ENCODE results near the gene XPNPEP1.
A peak's percentile ranks its signal among the peaks of the same experiment; 100 is the strongest.

XPNPEP1 gene

GRCh38 chr10:109922976-109923921, at the start of gene XPNPEP1:
Gene XPNPEP1, minus strand, starts transcription at chr10:109923511. Its CDS starts 78 bp downstream, at chr10:109923433.
- DNase-seq (ENCODE audit: low read depth, low spot score) = peak; percentile 74

DNA sequence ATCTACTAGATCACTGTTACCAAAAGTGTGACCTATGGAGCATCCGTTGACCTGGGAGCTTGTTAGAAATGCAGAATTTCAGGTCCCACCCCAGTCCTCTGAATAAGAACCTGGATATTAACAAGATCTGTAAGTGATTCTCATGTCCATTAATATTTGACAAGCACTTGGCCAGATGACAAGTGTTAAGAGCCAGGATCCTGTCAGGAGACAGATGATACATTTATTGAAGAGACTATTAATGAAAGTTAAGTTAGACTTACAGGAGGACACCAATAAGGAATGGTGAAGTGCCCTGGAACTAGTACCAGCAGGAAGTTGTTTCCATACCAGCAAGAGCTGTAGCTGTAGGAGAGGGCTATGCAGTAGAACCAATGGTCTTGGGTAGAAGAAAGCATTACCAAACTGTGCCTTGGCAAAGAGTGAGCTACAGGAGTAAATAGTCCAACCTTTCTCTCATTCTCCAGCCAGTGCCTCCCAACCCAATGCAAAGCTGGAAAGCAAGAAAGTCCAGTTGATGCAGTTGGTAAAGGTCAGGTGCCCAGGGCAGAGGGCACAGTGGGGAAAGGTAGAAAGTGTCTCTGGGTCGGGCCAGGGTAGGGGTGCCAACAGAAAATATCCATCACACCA, 49.2 kb upstream of the XPNPEP1 start:
- no peak for DNase-seq (ENCODE audit: low read depth, low spot score)

- no peak for DNase-seq (ENCODE audit: low read depth, low spot score)
Observed at GRCh38 chr10:109971634-109972033, 48.3 kb upstream of the XPNPEP1 start.

- no peak for DNase-seq (ENCODE audit: low read depth, low spot score)
Observed at GRCh38 chr10:109969760-109970346, 46.5 kb upstream of the XPNPEP1 start.

GRCh38 chr10:109968953-109969759, 45.8 kb upstream of the XPNPEP1 start:
- no peak for DNase-seq (ENCODE audit: low read depth, low spot score)

GRCh38 chr10:109967739-109968088, 44.4 kb upstream of the XPNPEP1 start:
- no peak for DNase-seq (ENCODE audit: low read depth, low spot score)

DNA sequence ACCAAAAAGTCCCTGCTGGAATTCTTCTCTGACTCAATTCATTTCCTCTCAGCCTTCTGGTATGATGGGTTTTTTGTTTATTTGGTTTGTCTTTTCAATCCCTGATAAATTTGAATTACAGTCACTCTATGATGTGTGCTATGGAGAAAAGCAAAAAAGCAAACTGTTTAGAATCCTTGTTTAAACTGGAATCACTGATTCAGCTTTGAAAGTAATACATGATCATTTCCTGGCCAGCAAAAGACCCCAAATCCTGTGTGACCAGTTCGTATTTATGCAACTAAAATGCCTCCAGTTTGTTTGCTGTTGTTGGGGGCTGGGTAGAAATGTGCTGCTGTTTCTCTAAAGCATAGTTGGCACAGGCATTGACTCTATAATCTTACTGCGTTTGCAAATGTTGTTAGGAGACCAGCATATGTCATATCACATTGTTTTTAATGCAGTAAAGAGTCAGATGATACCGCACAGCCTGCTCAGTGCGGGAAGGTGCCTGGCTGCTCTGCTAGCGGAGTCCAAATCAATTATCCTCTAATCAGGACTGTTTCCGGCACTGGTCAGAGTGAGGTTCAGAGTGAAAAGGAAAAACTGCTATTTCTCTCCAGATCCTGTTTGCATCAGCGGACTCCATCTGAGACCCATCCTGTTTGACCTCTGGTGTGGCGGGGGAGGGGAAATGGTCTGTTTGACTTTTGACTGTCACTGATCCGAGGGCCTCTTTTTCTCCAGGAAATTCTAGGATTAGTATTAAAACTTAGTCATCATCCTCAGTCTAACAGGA, 43.8 kb upstream of the XPNPEP1 start:
- DNase-seq (ENCODE audit: low read depth, low spot score) = peak; percentile 63

GRCh38 chr10:109964318-109964717, 41.0 kb upstream of the XPNPEP1 start:
- no peak for DNase-seq (ENCODE audit: low read depth, low spot score)

- DNase-seq (ENCODE audit: low read depth, low spot score) = no peak
Observed at GRCh38 chr10:109963439-109963838, 40.1 kb upstream of the XPNPEP1 start.

DNA sequence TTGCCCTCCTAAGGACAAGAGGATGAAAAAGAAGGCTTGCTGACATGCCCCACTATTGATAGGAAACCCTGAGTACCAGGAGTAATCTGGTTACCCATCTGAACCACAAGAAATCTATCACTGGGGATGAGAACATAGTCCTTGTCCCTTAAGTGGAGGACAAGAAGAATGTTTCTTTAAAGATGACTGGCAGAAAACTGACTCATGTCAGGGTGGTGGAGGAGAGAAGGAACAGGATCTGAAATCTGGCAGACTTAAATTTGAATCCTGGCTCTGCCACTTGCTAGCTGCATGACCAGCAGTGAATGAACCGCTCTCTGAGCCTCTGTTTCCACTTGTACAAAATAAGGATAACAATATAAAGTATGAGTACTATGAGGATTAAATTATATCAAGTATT, 38.9 kb upstream of the XPNPEP1 start:
- no peak for DNase-seq (ENCODE audit: low read depth, low spot score)

DNA sequence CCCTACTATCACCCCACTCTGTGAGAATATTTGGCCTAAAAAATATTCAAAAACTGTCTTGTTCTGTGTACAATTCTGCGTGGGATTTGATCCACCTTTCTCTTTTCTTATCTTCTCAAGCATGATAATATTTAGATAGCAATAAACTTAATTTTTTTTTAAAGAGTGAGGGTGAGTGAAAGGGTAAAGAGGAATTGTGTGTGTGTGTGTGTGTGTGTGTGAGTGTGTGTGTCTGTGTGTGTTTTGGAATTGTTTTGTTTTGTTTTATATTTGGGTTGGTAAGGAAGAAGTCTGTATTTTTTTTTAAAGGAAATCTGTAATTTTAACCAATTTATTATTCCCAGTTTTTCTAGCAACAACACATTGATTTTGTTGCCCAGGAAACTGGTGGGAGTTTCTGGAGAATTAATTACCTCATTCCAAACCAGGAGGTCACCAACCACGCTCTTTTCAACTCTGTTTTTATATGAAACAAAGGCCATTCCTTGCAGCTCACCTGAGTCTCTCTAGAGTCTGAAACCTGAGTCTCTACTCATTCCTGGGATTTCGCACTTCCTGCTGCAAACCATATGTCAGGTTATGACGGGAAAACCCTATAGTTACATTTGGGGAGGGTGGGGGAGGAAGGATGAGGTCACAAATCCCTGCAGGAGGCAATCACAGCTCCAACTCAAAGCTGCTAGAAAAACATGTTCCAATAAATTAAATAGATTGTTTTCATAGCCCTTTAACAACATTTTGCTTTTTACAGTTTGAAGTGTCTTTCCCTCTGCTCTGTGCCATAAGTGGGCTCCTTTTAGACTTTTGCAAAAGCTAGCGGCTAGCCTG, 38.1 kb upstream of the XPNPEP1 start:
- DNase-seq (ENCODE audit: low read depth, low spot score) = peak; percentile 29

GRCh38 chr10:109960682-109961081, 37.4 kb upstream of the XPNPEP1 start:
- DNase-seq (ENCODE audit: low read depth, low spot score) = no peak

DNA sequence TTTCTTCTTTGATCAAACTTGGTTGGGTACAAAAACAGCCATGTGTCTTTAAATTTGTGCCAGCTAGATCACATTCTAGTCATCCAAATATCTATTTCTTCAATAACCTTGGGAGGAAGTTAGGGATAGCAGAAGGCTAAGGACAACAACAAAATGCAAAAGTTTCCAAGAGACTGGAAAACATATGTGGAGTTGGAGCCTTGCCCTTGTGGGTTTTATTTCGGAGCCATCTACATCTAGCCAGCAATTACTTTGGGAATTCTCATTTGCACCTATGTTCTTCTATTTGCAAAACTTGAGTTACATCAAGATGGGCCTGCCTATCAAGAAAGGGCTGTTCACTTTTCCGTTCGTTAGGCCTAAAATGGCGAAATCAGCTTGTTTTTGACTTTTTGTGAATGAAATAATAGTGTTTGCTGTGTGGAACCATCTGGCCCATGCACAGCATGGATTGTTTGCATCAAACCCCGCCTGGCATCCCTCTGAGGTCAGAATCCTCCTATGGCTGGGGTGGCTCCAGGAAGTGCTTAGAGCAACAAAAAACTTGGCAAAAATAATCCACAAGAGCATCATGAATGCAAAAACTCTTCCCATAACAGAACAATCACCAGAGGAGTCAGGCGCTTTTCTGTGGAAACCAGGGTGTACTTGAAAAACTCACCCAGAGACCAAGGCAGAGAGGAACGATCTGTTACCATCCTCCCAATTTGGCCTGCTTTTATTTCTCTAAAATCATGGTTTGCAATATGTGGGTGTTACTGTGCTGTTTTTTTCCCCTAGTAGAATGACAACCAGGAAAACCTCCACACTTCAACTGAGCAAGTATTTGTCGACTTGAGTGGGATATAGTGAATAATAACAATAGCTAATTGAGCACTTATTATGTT, 36.2 kb upstream of the XPNPEP1 start:
- DNase-seq (ENCODE audit: low read depth, low spot score) = no peak

- no peak for DNase-seq (ENCODE audit: low read depth, low spot score)
Observed at GRCh38 chr10:109958059-109958458, 34.7 kb upstream of the XPNPEP1 start.

DNA sequence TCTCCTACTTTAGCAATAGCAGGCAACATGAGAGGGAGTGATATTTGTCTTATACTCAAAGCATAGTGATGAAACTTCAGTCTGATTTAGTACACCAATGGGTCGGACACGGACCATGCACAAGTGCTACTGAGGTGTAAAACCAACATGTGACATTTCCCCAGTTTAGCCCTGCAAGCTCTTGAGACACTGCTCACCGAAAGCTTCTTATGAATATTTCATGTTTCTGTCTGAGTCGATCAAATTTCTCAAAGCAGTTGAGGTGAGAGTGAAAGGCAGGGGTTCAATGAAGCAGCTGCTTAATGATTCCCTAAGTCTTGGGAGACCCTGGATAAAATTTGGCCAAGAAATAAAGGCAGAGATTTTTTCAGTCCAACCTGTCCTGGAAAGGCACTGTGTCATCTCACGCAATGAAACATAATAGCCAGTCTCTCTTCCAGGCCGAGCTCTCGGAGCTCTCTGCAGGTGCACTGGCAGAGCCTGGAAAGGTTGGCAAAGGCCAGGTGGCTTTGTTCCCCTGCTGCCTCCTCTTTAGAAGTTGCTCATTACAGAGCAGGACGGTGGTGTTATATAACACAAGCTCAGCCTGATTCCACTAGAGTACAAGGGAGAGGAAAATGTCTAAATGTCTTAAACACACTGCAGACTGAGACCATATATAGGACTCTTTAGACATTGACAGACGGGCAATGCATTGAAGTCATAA, 33.9 kb upstream of the XPNPEP1 start:
- no peak for DNase-seq (ENCODE audit: low read depth, low spot score)

- peak; percentile 80 for DNase-seq (ENCODE audit: low read depth, low spot score)
Observed at GRCh38 chr10:109956454-109957091, 33.3 kb upstream of the XPNPEP1 start.

DNA sequence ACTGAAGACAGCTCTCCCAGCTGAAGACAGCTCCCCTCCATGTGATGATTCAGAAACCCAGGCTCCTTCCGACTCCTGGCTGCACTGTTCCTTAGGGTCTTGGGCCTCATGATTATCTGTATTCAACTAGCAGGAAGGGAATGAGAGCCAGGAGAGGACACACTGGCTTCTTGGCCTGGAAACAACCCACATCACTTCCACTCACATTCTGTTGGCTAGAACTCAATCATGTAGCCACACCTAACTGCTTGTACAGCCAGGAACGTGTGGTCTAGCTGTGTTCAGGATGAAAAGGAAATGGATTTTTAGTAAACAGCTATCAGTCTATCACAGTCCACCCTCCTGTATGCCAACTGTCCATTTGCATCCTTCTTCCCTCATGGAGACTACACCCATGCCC, 30.5 kb upstream of the XPNPEP1 start:
- DNase-seq (ENCODE audit: low read depth, low spot score) = no peak

- DNase-seq (ENCODE audit: low read depth, low spot score) = no peak
Observed at GRCh38 chr10:109952526-109952925, 29.2 kb upstream of the XPNPEP1 start.
